Panc1 (cell line): ENCODE data around the gene INPP5D. TPM values are rescaled to one million over a fixed set of nuclear protein-coding genes. Genes with fewer than 3 reads are reported as not detected.
A peak's percentile ranks its signal among the peaks of the same experiment; 100 is the strongest.
"Not testable (repeated sequence)": the region's sequence is repeated elsewhere in the genome, so short reads cannot be mapped to it uniquely, and the experiment has no call there.

ENCODE experiments used
- ATAC-seq: fragments of 200-7000 bp; cut with Tn5 transposase; 2 replicates; pipeline ENCODE4 v1.9.1; 2020; ENCODE audit warnings: mild to moderate bottlenecking, moderate library complexity
- BruUV-seq: library from RNA; stranded (reverse); fragments of 400-500 nt; replicated peaks from 2 replicates; lab custom pipeline; 2021; lab: Mats Ljungman, UMichigan
- CTCF ChIA-PET: fragments of 300-600 bp; sonication (Branson Sonifier 250); formaldehyde crosslinking; loops from one replicate; lab custom pipeline; 2022; ENCODE audit warnings: antibody characterized with exemption; lab: Charles Lee
- POLR2A ChIA-PET: fragments of 300-600 bp; sonication (Branson Sonifier 250); formaldehyde crosslinking; loops from one replicate; lab custom pipeline; 2022; ENCODE audit warnings: antibody characterized with exemption; lab: Charles Lee
- DNase-seq: peaks from one replicate; pipeline ENCODE4 v3.0.0-alpha.2; 2010; ENCODE audit warnings: low read depth, low spot score
- H3K27ac ChIP-seq: 2 replicates; pipeline ENCODE4 v1.5.1; 2011; ENCODE audit warnings: mild to moderate bottlenecking, low read length, inconsistent platforms
- H3K27me3 ChIP-seq: fragments of 200-500 bp; sonication (Bioruptor generic); 2 replicates; pipeline ENCODE4 v1.6.0; 2014; ENCODE audit warnings: low read length, inconsistent platforms; ENCODE audit not compliant: control insufficient read depth, insufficient read depth
- H3K36me3 ChIP-seq: fragments of 200-500 bp; sonication (Bioruptor generic); 2 replicates; pipeline ENCODE4 v1.5.1; 2014; ENCODE audit warnings: inconsistent platforms, mild to moderate bottlenecking, low read length, moderate library complexity; ENCODE audit not compliant: control insufficient read depth, insufficient read depth
- H3K4me1 ChIP-seq: 2 replicates; pipeline ENCODE4 v1.5.1; 2011; ENCODE audit warnings: inconsistent platforms, mild to moderate bottlenecking, low read length, moderate library complexity; ENCODE audit not compliant: control insufficient read depth, insufficient read depth
- H3K4me3 ChIP-seq, 2 experiments: 2 replicates each; pipeline ENCODE4 v1.5.1; 2011 to 2012; ENCODE audit warnings: low read depth in 2 of 2, low read length in 2 of 2, mild to moderate bottlenecking in 2 of 2, inconsistent platforms in 1 of 2, moderate library complexity in 1 of 2
- H3K9me3 ChIP-seq: fragments of 200-500 bp; sonication (Bioruptor generic); 2 replicates; pipeline ENCODE4 v1.5.1; 2014; ENCODE audit warnings: low read depth, mild to moderate bottlenecking, inconsistent platforms, low read length, moderate library complexity; ENCODE audit not compliant: control insufficient read depth, insufficient read depth
- POLR2AphosphoS5 ChIP-seq: IDR thresholded peaks from 2 replicates; pipeline ENCODE4 v1.6.1; 2012; ENCODE audit warnings: mild to moderate bottlenecking, low read depth, low read length, moderate library complexity
- SIN3A ChIP-seq: IDR thresholded peaks from 2 replicates; pipeline ENCODE4 v1.6.1; 2012; ENCODE audit warnings: low read depth, mild to moderate bottlenecking, low read length, moderate library complexity, borderline replicate concordance; ENCODE audit not compliant: insufficient read depth
- TCF7L2 ChIP-seq: IDR thresholded peaks from 2 replicates; pipeline ENCODE4 v1.6.1; 2011; ENCODE audit warnings: mild to moderate bottlenecking, low read depth, low read length, inconsistent platforms
- in situ Hi-C: cut with HindIII; loops from 2 replicates; pipeline ENCODE4 v1.10.0; 2016; ENCODE audit warnings: low sequenced_read_pairs, low pct_unique_long_range_greater_than_20kb
- intact Hi-C: fragments of 100-400 bp; cut with micrococcal nuclease; formaldehyde crosslinking; loops from one replicate; pipeline ENCODE4 v1.10.0; 2022; ENCODE audit not compliant: unreplicated experiment
- total RNA-seq: library from RNA; stranded (reverse); gene quantifications from one replicate; pipeline ENCODE4 v1.2.1, GENCODE V29; 2021; ENCODE audit not compliant: unreplicated experiment
- TF ChIP-seq, protein P1 (sequence below): fragments of 450-650 bp; IDR thresholded peaks from 2 replicates; pipeline ENCODE4 v1.5.1; 2017; ENCODE audit warnings: mild to moderate bottlenecking
- TF ChIP-seq, protein P2 (sequence below), 2 experiments: IDR thresholded peaks; 2 replicates each; pipeline ENCODE4 v1.6.1; 2011 to 2012; ENCODE audit warnings: low read depth in 2 of 2, control low read depth in 1 of 2, low read length in 1 of 2, mild to moderate bottlenecking in 1 of 2, moderate library complexity in 1 of 2; ENCODE audit not compliant: insufficient read depth in 1 of 2

INPP5D gene
- total RNA-seq, 1 experiment from 2014 or later = 0.39 TPM

DNA sequence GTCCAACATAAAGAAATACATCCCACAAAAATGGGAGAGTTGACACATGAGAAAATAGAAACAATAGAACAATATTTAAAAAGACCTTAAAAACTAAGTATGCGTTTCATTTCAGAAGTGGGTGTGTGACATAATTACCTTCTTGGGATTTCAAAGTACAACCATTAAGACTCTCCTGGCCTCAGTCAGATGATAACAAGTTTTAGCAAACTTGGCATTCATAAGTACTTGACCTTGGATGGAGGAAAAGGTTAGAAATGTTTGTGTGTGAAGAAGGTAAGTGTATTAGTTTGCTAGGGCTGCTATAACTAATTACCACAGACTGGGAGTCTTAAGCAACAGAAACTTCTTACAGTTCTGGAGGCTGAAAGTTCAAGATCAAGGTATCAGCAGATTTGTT lies 42.2 kb upstream of the INPP5D start:
- ChIA-PET POLR2A (no interaction called here), CTCF (no interaction called here)
- H3K4me1 ChIP-seq = peaks cover 1% of the 10 kb centered on the region
- ATAC-seq = no peak
- in situ Hi-C loops = no loop called here
- H3K27me3 ChIP-seq = no peaks in the 10 kb centered on the region
- no TSS peak for BruUV-seq
- H3K4me3 ChIP-seq = no peak overlapping the region
- H3K27ac ChIP-seq = no peak overlapping the region; the same call in 1 of the 2 replicates
- no peaks in the 10 kb centered on the region for H3K9me3 ChIP-seq
- DNase-seq = no peak
- TF ChIP-seq TCF7L2 = no peak
- TF ChIP-seq, protein P1, sequence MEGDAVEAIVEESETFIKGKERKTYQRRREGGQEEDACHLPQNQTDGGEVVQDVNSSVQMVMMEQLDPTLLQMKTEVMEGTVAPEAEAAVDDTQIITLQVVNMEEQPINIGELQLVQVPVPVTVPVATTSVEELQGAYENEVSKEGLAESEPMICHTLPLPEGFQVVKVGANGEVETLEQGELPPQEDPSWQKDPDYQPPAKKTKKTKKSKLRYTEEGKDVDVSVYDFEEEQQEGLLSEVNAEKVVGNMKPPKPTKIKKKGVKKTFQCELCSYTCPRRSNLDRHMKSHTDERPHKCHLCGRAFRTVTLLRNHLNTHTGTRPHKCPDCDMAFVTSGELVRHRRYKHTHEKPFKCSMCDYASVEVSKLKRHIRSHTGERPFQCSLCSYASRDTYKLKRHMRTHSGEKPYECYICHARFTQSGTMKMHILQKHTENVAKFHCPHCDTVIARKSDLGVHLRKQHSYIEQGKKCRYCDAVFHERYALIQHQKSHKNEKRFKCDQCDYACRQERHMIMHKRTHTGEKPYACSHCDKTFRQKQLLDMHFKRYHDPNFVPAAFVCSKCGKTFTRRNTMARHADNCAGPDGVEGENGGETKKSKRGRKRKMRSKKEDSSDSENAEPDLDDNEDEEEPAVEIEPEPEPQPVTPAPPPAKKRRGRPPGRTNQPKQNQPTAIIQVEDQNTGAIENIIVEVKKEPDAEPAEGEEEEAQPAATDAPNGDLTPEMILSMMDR = no peak
- TF ChIP-seq, protein P2, sequence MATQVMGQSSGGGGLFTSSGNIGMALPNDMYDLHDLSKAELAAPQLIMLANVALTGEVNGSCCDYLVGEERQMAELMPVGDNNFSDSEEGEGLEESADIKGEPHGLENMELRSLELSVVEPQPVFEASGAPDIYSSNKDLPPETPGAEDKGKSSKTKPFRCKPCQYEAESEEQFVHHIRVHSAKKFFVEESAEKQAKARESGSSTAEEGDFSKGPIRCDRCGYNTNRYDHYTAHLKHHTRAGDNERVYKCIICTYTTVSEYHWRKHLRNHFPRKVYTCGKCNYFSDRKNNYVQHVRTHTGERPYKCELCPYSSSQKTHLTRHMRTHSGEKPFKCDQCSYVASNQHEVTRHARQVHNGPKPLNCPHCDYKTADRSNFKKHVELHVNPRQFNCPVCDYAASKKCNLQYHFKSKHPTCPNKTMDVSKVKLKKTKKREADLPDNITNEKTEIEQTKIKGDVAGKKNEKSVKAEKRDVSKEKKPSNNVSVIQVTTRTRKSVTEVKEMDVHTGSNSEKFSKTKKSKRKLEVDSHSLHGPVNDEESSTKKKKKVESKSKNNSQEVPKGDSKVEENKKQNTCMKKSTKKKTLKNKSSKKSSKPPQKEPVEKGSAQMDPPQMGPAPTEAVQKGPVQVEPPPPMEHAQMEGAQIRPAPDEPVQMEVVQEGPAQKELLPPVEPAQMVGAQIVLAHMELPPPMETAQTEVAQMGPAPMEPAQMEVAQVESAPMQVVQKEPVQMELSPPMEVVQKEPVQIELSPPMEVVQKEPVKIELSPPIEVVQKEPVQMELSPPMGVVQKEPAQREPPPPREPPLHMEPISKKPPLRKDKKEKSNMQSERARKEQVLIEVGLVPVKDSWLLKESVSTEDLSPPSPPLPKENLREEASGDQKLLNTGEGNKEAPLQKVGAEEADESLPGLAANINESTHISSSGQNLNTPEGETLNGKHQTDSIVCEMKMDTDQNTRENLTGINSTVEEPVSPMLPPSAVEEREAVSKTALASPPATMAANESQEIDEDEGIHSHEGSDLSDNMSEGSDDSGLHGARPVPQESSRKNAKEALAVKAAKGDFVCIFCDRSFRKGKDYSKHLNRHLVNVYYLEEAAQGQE (IDR thresholded peaks at IDR 0.05; ENCODE audit: insufficient read depth in 1 of 2, low read depth in 2 of 2, low read length in 1 of 2) = no peak
- TF ChIP-seq SIN3A = no peak
- TF ChIP-seq POLR2AphosphoS5 = no peak
- H3K36me3 ChIP-seq = no peaks in the 10 kb centered on the region
- intact Hi-C loops = no loop called here

DNA sequence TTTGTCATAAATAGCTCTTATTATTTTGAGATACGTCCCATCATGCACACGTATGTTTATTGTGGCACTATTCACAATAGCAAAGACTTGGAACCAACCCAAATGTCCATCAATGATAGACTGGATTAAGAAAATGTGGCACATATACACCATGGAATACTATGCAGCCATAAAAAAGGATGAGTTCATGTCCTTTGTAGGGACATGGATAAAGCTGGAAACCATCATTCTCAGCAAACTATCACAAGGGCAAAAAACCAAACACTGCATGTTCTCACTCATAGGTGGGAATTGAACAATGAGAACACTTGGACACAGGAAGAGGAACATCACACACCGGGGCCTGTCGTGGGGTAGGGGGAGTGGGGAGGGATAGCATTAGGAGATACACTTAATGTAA lies 40.5 kb upstream of the INPP5D start:
- BruUV-seq, H3K27ac ChIP-seq, POLR2A ChIA-PET, CTCF ChIA-PET, intact Hi-C loops, H3K36me3 ChIP-seq, H3K4me3 ChIP-seq, H3K4me1 ChIP-seq, DNase-seq, ATAC-seq, H3K9me3 ChIP-seq, in situ Hi-C loops, H3K27me3 ChIP-seq: not testable (repeated sequence)

DNA sequence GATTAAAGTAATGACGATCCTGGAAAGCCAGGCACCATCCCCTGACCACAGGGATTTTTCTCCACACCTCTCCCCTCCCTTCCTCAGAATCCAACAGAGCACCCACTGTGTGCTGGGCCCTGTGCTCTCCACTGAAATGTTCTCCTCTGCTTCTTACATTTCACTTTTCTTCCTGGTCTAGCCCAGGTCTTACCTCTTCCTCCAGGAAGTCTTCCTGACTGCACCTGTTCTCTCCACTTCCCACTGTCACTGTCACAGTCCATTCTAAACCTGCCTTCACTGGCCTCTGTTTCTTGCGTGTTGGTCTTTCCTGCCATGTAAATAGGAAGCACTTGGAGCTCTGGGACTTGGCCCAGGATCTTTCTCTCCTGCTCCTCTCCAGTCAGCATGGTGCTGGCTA lies 39.7 kb upstream of the INPP5D start:
- DNase-seq (no peak), ATAC-seq (no peak)
- Histone ChIP-seq H3K4me3 (no peak overlapping the region), H3K27me3 (no peaks in the 10 kb centered on the region), H3K9me3 (no peaks in the 10 kb centered on the region), H3K27ac (peak overlapping the region; percentile 41; the same call in 1 of the 2 replicates), H3K4me1 (no peaks in the 10 kb centered on the region), H3K36me3 (no peaks in the 10 kb centered on the region)
- TF ChIP-seq SIN3A = no peak
- no peak for TF ChIP-seq POLR2AphosphoS5
- TF ChIP-seq, protein P1 = no peak
- no peak for TF ChIP-seq TCF7L2
- TF ChIP-seq, protein P2 (IDR thresholded peaks at IDR 0.05; ENCODE audit: insufficient read depth in 1 of 2, low read depth in 2 of 2, low read length in 1 of 2) = no peak
- CTCF ChIA-PET = no interaction called here
- no TSS peak for BruUV-seq
- intact Hi-C loops (no loop called here), in situ Hi-C loops (no loop called here)
- POLR2A ChIA-PET = no interaction called here
